Mesenteric fat pad (tissue), 1 donor: Measurements from ENCODE around the gene TMEM255B. TPM values are rescaled to one million over a fixed set of nuclear protein-coding genes. Genes with fewer than 3 reads are reported as not detected.
"Not testable (repeated sequence)": the region's sequence is repeated elsewhere in the genome, so short reads cannot be mapped to it uniquely, and the experiment has no call there.

Experiments used
- DNase-seq: peaks from one replicate; pipeline ENCODE4 v3.0.0-alpha.2; 2020; ENCODE audit warnings: low spot score
- total RNA-seq: library from RNA; stranded (reverse); fragmentation: NEBNext Ultra II Directional; extraction: Animal tissue kit (Norgen Biotek cat#: 25700); gene quantifications from one replicate; pipeline ENCODE4 v1.2.1, GENCODE V29; 2021
- donor health status: DM: yes; HTN: yes; CAD: no.

Gene TMEM255B
- total RNA-seq, 1 donor from 2014 or later = 22.7 TPM

- no peak for DNase-seq
Observed at GRCh38 chr13:113815151-113816058, 56.4 kb downstream of the TMEM255B start.

DNA sequence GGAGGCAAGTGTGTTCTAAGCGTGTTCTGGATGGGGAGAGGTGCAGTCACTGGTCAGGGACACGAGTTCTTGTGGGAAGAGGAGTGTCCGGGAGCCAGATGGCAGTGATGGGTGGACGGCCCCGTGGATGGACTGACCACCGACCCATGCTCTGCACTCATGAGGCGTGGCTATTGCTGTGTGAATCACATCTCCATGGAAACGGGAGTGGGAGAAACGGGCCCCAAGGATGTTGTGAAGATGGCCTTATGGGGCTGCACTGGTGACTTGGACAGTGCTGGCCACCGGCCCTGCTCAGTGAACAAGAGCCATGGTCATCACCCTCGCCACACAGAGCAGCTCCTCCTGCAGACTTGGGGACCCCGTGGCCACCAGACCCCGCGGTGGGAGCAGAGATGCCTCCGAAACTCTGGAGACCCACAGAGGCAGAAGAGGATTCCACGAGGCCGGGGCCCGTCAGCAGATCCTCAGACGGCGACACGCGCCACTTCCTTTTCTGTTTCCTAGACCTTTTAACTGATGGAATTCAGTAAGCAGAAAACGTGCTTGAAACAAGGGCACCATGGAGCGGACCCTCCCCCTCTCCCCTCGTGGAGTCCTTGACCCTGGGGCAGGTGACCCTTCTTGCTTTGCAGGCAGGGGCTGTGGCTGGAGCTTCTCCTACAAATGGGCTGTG is 57.4 kb downstream of the TMEM255B start:
- DNase-seq = no peak

- DNase-seq = no peak
Observed at GRCh38 chr13:113816946-113817859, 58.2 kb downstream of the TMEM255B start.

GRCh38 chr13:113817860-113818691 is 59.0 kb downstream of the TMEM255B start:
- no peak for DNase-seq

- no peak for DNase-seq
Observed at GRCh38 chr13:113818700-113819295, 59.8 kb downstream of the TMEM255B start.

DNA sequence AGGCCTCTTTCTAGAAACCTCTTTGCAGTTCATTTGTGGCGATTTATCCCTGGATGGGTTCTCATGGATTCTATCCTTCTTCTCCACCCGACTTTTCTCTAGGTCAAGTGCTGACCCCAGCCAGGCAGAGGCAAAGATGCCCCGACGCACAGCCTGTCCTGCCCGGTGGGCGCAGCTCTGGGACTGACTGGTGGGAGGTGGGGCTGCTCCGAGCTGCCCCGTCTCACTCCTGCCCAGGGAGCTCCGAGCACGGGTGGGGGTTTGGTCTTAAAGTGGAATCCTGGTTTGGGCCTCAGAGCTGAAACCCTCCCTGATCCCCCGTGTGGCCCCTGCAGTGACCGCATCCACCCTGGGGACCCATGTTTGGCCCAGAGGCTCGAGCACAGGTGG is 60.3 kb downstream of the TMEM255B start:
- no peak for DNase-seq

DNA sequence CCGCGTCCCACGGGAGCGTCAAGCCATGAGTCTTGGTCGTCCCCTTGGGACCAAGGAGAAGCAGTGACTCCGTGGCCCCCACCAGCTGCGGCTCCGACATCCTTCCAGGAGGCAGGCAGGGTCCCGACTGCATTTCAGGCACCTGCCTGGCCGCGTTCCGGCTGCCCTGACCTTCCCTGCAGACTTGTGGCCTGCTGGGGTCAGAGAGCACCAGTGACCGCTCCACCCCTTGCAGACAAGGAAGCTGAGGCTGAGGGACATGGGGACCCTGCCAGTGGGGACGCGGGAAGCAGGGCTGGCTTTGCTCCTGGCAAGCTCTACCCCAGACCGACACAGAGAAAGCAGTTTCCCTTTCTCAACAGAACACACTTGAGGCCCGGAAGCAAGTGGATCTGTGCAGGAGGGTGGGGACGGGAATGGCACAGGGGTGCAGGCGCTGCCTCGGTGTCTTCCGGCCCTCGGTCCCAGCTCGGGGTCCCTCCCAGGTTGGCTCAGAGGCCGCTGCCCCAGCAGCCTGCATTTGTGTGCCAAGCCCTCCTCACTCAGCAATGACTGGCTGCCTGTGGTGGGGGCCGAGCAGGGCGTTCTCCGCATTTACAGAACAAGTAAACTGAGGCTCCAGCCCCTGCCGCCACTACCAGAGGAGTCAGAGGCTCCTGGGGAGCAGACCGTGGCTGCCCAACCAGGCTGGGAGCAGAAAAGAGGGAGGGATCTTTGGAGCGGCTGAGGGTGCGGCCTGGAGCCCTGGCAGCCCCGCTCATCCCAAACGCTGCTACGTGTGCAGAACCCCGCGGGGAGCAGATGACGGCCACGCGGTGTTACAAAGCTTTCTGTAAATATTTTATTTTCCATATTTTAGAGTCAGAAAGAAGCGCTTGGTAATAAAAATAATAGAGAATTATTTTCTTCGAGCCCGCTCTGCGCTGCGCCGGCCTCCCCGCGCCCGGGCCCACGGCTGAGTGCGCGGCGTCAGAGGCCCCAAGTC is 61.0 kb downstream of the TMEM255B start:
- no peak for DNase-seq

DNA sequence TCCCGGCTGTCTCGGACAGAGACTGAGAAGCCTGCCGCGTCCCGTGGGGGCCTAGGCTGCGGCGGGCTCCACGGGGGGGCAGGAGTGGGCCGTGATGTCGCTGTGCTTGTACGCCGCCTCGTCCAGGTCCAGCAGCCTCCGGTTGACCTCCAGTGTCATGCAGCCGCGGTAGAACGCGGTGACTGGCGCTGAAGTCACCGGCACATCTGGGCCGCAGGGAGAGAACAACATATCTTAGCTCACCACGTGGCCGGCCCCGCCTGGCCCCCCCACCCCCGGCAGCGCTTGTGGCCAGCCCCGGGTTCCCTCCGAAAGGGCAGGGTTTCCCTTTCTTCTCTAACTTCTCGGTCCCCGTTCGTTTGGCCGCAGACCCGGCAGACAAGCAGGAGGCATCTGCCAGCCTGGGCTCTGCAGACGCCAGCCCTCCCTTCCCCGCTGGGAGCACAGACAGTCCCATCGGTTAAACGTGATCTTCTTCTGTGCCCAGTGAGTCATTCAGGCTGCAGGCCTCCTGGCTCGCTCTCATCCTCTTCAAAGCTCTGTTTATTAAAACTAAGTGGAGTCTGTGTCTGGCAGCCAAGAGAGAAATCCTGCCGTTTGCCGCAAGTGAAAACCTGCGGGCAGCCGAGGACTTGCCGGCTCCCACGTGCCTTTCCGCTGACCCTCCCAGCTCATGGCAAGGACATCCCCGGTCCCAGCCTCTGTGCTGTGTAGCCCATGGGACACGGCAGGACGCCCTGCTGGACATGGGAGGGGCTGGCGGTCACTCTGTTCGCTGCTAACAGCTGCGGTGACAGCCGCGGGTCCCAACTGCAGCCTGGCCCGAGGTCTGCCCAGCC is 62.0 kb downstream of the TMEM255B start:
- DNase-seq = no peak

DNA sequence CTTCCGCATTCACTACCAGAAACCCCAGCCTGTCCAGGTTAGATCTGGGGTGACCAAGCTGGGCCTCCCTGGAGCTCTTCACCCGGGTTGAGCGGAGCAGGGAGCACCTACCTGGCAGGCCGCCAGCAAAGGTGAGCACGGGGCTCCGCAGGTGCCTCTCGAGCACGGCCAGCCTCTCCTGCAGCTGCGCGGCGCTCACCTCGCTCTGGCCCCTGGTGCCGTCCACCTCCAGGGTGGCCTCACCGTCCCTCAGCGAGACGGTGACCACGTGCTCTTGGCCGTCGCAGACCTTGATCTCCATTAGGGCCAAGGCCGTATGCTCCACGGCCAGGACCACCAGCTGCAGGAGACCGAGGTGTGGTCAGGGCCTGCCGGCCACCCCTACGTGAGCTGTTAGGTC is 62.8 kb downstream of the TMEM255B start:
- DNase-seq = no peak

- DNase-seq = no peak
Observed at GRCh38 chr13:113822266-113822665, 63.2 kb downstream of the TMEM255B start.

- DNase-seq = no peak
Observed at GRCh38 chr13:113822956-113823744, 64.1 kb downstream of the TMEM255B start.

DNA sequence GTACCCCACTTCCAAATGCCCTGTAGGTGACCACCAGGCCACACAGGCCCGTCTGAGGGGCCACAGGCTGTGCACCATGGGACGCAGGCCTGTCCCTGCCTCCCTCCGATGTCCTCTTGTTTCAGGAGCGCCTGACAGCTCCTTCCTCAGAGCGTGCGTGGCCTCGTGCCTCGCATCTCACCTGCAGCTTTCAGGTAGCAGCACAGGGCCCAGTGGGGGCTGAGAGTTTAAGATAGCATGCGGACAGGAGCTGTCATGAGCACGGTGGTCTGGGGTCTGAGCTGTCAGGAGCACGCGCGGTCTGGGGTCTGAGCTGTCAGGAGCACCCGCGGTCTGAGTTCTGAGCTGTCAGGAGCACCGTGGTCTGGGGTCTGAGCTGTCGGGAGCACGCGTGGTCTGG is 64.7 kb downstream of the TMEM255B start:
- no peak for DNase-seq

DNA sequence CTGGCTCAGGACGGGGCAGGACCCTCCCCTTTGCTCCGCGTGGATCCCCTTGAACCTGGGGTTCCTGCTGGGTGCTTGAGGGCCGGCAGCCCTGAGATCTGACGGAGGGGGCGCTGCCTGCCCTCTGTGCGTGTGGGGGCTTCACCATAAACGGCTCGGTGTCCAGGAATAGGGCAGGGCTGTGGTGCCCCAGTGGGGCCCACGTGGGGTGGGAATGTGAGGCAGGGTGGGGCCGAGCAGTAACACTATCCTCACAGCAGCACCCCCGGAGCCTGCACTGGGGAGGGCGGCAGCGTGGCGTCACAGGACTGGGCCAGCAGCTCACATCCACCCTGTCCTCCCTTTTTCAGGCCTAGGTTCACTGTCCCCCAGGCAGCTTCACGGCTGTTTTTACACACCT is 66.8 kb downstream of the TMEM255B start:
- no peak for DNase-seq

GRCh38 chr13:113826446-113826845 is 67.4 kb downstream of the TMEM255B start:
- not testable (repeated sequence) for DNase-seq

DNA sequence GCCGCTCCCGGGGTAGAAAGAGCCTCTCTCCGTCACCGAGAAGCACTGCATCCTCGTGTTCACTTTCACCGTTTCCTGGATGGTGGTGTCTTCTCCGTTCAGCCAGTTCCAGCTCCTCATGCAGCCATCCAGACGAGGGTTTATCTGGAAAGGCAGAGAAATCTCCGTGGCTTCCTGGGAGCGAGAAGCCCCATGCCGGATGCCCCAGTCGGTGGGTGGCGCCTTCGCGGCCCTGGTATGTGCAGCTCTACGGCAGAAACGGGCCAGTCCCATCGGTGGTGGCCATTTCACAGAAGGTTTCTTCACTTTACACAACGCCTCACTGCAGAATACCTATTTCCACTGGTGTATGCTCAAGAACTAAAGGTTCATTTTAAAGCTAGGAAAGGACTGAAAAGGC is 68.0 kb downstream of the TMEM255B start:
- no peak for DNase-seq

DNA sequence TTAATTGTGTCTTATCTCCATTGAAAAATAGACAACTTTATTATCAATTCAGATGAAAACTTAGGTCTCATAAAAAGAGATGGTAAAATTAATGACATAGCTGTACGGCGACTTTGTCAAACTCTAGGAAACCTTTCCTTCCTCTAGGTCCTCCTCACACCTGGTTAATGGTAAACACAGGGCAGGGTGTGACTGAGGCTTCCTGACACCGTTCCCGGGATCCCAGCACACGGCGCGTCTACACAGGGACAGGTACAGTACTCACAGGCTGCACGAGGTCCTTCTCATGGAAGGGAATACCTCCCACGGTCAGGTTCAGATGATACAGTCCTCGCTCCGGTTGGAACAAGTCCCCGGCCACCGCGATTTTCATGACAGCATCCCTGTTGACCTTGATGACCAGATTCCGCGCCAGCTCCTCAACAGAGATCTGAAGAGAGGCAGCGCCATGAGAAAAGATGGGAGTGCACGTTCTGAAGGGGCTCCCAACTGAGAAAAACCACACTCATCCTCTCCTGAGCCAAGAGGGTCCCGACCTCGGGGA is 69.3 kb downstream of the TMEM255B start:
- no peak for DNase-seq

DNA sequence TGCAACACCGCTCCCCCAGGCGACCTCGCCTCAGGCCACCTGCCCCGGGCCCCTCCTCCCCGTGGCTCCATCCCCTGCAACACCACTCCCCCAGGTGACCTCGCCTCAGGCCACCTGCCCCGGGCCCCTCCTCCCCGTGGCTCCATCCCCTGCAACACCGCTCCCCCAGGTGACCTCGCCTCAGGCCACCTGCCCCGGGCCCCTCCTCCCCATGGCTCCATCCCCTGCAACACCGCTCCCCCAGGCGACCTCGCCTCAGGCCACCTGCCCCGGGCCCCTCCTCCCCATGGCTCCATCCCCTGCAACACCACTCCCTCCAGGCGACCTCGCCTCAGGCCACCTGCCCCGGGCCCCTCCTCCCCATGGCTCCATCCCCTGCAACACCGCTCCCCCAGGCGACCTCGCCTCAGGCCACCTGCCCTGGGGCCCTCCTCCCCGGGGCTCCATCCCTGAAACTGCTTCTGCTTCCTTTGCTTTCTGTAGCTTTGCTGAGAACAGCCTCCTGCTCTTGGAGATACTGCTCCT is 71.5 kb downstream of the TMEM255B start:
- DNase-seq = not testable (repeated sequence)
